ENCODE measurements around the gene CAMKMT.
"Not testable (repeated sequence)": the region's sequence is repeated elsewhere in the genome, so short reads cannot be mapped to it uniquely, and the experiment has no call there.

Gene CAMKMT

GRCh38 chr2:44578471-44579093 lies 216.8 kb downstream of the CAMKMT start:
- no peak for TF ChIP-seq CTCF (IDR thresholded peaks at IDR 0.05; ENCODE audit: low read depth, low read length, missing control alignments)
- in situ Hi-C loops (cut with HindIII; ENCODE audit: low pct_ligation_motif_present, low sequenced_read_pairs), result no loop called here
- H3K27ac ChIP-seq, result peak overlapping the region; percentile 3
- H3K4me3 ChIP-seq (ENCODE audit: low read depth, low read length), result no peak overlapping the region
- DNase-seq, result peak; percentile 48
- H3K36me3 ChIP-seq (replicated peaks), result no peaks in the 10 kb centered on the region
- H3K27me3 ChIP-seq (replicated peaks), result no peaks in the 10 kb centered on the region

GRCh38 chr2:44579115-44579836 lies 217.5 kb downstream of the CAMKMT start:
- Histone ChIP-seq H3K27ac (no peak overlapping the region), H3K27me3 (replicated peaks) (no peaks in the 10 kb centered on the region), H3K4me3 (ENCODE audit: low read depth, low read length) (no peak overlapping the region), H3K36me3 (replicated peaks) (no peaks in the 10 kb centered on the region)
- in situ Hi-C loops (cut with HindIII; ENCODE audit: low pct_ligation_motif_present, low sequenced_read_pairs), result no loop called here
- DNase-seq, result no peak
- TF ChIP-seq CTCF (IDR thresholded peaks at IDR 0.05; ENCODE audit: low read depth, low read length, missing control alignments), result no peak

- H3K27me3 ChIP-seq (replicated peaks), result no peaks in the 10 kb centered on the region
- in situ Hi-C loops (cut with HindIII; ENCODE audit: low pct_ligation_motif_present, low sequenced_read_pairs), result no loop called here
Measured at GRCh38 chr2:44579837-44580230, 218.1 kb downstream of the CAMKMT start.

GRCh38 chr2:44580875-44581515 lies 219.2 kb downstream of the CAMKMT start:
- DNase-seq, result no peak
- H3K4me3 ChIP-seq (ENCODE audit: low read depth, low read length), result no peak overlapping the region
- no peaks in the 10 kb centered on the region for H3K36me3 ChIP-seq (replicated peaks)
- in situ Hi-C loops (cut with HindIII; ENCODE audit: low pct_ligation_motif_present, low sequenced_read_pairs), result no loop called here
- no peak for TF ChIP-seq CTCF (IDR thresholded peaks at IDR 0.05; ENCODE audit: low read depth, low read length, missing control alignments)
- no peaks in the 10 kb centered on the region for H3K27me3 ChIP-seq (replicated peaks)
- no peak overlapping the region for H3K27ac ChIP-seq

More at GRCh38 chr2:44579837-44580230, 218.1 kb downstream of the CAMKMT start:
- H3K4me3 ChIP-seq (ENCODE audit: low read depth, low read length), result no peak overlapping the region
- no peak overlapping the region for H3K27ac ChIP-seq
- H3K36me3 ChIP-seq (replicated peaks), result no peaks in the 10 kb centered on the region
- no peak for TF ChIP-seq CTCF (IDR thresholded peaks at IDR 0.05; ENCODE audit: low read depth, low read length, missing control alignments)
- no peak for DNase-seq

- DNase-seq, result no peak
- no peaks in the 10 kb centered on the region for H3K27me3 ChIP-seq (replicated peaks)
- no peaks in the 10 kb centered on the region for H3K36me3 ChIP-seq (replicated peaks)
- no peak overlapping the region for H3K27ac ChIP-seq
- in situ Hi-C loops (cut with HindIII; ENCODE audit: low pct_ligation_motif_present, low sequenced_read_pairs), result no loop called here
- TF ChIP-seq CTCF (IDR thresholded peaks at IDR 0.05; ENCODE audit: low read depth, low read length, missing control alignments), result no peak
- no peak overlapping the region for H3K4me3 ChIP-seq (ENCODE audit: low read depth, low read length)
Measured at GRCh38 chr2:44582363-44583008, 220.7 kb downstream of the CAMKMT start.

GRCh38 chr2:44595615-44596014 lies 233.9 kb downstream of the CAMKMT start:
- DNase-seq; H3K36me3 ChIP-seq (replicated peaks); H3K27ac ChIP-seq; in situ Hi-C loops (cut with HindIII; ENCODE audit: low pct_ligation_motif_present, low sequenced_read_pairs); H3K4me3 ChIP-seq (ENCODE audit: low read depth, low read length); H3K27me3 ChIP-seq (replicated peaks): not testable (repeated sequence)

Data from brain microvascular endothelial cell (primary cell).